DND-41 (cell line): ENCODE measurements around the gene ITGB1.

Source experiments
- EZH2 ChIP-seq: IDR thresholded peaks from 3 replicates; pipeline ENCODE4 v1.6.1; 2012; ENCODE audit warnings: borderline replicate concordance, low read depth, mild to moderate bottlenecking, moderate library complexity, low read length, inconsistent platforms; ENCODE audit not compliant: severe bottlenecking
- TF ChIP-seq, protein P1 (sequence below): IDR thresholded peaks from 2 replicates; pipeline ENCODE4 v1.5.1; 2012; ENCODE audit warnings: borderline replicate concordance, low read length, moderate library complexity, mild to moderate bottlenecking; ENCODE audit not compliant: poor library complexity, severe bottlenecking; ENCODE audit errors: extremely low read depth

DNA sequence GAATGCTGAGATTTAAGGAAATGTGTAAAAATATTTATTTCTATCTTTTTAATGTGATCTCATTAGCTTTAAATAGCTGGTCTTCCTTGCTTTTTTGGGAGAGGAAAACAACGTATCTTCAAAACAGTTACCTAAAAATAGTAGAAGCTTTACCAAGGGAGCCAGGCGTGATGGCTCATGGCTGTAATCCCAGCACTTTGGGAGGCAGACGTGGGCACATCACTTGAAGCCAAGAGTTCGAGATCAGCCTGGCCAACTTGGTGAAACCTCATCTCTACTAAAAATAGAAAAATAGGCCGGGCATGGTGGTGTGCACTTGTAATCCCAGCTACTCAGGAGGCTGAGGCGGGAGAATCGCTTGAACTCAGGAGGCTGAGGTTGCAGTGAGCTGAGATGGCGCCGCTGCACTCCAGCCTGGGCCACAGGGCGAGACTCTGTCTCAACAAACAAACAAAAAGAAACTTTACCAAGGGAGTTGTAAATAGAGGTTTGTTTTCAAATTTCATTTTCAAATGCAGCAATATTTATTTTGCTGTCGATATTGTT, 48.4 kb upstream of the ITGB1 start:
- TF ChIP-seq, protein P1, sequence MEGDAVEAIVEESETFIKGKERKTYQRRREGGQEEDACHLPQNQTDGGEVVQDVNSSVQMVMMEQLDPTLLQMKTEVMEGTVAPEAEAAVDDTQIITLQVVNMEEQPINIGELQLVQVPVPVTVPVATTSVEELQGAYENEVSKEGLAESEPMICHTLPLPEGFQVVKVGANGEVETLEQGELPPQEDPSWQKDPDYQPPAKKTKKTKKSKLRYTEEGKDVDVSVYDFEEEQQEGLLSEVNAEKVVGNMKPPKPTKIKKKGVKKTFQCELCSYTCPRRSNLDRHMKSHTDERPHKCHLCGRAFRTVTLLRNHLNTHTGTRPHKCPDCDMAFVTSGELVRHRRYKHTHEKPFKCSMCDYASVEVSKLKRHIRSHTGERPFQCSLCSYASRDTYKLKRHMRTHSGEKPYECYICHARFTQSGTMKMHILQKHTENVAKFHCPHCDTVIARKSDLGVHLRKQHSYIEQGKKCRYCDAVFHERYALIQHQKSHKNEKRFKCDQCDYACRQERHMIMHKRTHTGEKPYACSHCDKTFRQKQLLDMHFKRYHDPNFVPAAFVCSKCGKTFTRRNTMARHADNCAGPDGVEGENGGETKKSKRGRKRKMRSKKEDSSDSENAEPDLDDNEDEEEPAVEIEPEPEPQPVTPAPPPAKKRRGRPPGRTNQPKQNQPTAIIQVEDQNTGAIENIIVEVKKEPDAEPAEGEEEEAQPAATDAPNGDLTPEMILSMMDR: no peak
- TF ChIP-seq EZH2: no peak
